ENCODE data around the gene UNC13A. TPM values are rescaled to one million over a fixed set of nuclear protein-coding genes. Genes with fewer than 3 reads are reported as not detected.

UNC13A gene
- total RNA-seq, 4 donors from 2014 or later: 0.06 to 0.22 TPM; not detected in 2

- H3K9me3 ChIP-seq: no peaks in the 10 kb centered on the region
- H3K36me3 ChIP-seq: peaks cover 28 to 70% (median 35%) of the 10 kb centered on the region in 3 donors
- peaks cover 23 to 34% (median 24%) of the 10 kb centered on the region in 3 donors for H3K4me1 ChIP-seq
- TF ChIP-seq POLR2A (IDR thresholded peaks at IDR 0.05): no peak
- no peak for TF ChIP-seq CTCF (IDR thresholded peaks at IDR 0.05)
- intact Hi-C loops (cut with DNase I): no loop called here
- no peak overlapping the region for H3K27ac ChIP-seq
- no peak for DNase-seq
- no peak overlapping the region for H3K4me3 ChIP-seq
- no peaks in the 10 kb centered on the region for H3K27me3 ChIP-seq
- WGBS, 2 donors: 94% methylated on average over 5 to 7 of the region's 7 CpGs
Observed at GRCh38 chr19:17724655-17725054, 36.5 kb upstream of the UNC13A start.

- TF ChIP-seq CTCF (IDR thresholded peaks at IDR 0.05): no peak
- TF ChIP-seq POLR2A (IDR thresholded peaks at IDR 0.05): no peak
- intact Hi-C loops (cut with DNase I): no loop called here
- H3K27me3 ChIP-seq: no peaks in the 10 kb centered on the region
- peaks cover 21 to 51% (median 29%) of the 10 kb centered on the region in 3 donors for H3K36me3 ChIP-seq
- no peaks in the 10 kb centered on the region for H3K9me3 ChIP-seq
- H3K4me3 ChIP-seq: no peak overlapping the region
- no peak for DNase-seq
- 80 to 90% methylated on average over 10 to 12 of the region's 12 CpGs for WGBS, 2 donors
- peaks cover 23 to 51% (median 30%) of the 10 kb centered on the region in 3 donors for H3K4me1 ChIP-seq
- no peak overlapping the region for H3K27ac ChIP-seq
Observed at GRCh38 chr19:17722655-17723240, 34.6 kb upstream of the UNC13A start.

- H3K36me3 ChIP-seq: peaks cover 12 to 42% (median 20%) of the 10 kb centered on the region in 3 donors
- TF ChIP-seq POLR2A (IDR thresholded peaks at IDR 0.05) (no peak), CTCF (IDR thresholded peaks at IDR 0.05) (no peak)
- peaks cover 23 to 60% (median 40%) of the 10 kb centered on the region in 3 donors for H3K4me1 ChIP-seq
- no peaks in the 10 kb centered on the region for H3K27me3 ChIP-seq
- H3K9me3 ChIP-seq: no peaks in the 10 kb centered on the region
- DNase-seq: no peak
- WGBS, 2 donors: 17 to 53% methylated on average over 6 of the region's 8 CpGs
- peak overlapping the region in 1 of 4 donors; percentile 12 for H3K27ac ChIP-seq
- intact Hi-C loops (cut with DNase I): no loop called here
- H3K4me3 ChIP-seq: peak overlapping the region in 1 of 4 donors; percentile 96
Observed at GRCh38 chr19:17721821-17722220, 33.7 kb upstream of the UNC13A start.

- no peak for DNase-seq
- Histone ChIP-seq H3K4me1 (peaks cover 23 to 62% (median 41%) of the 10 kb centered on the region in 3 donors), H3K27me3 (peaks cover 0 to 3% (median 0%) of the 10 kb centered on the region in 4 donors), H3K36me3 (peaks cover 6 to 35% (median 13%) of the 10 kb centered on the region in 3 donors), H3K4me3 (peak overlapping the region in 3 of 4 donors; percentile 75 to 96 (median 85)), H3K9me3 (no peaks in the 10 kb centered on the region), H3K27ac (peak overlapping the region in 1 of 4 donors; percentile 25)
- TF ChIP-seq POLR2A (IDR thresholded peaks at IDR 0.05) (no peak), CTCF (IDR thresholded peaks at IDR 0.05) (no peak)
- intact Hi-C loops (cut with DNase I): no loop called here
- WGBS, 2 donors: 64 to 85% methylated on average over 10 of the region's 12 CpGs
Observed at GRCh38 chr19:17721111-17721628, 33.0 kb upstream of the UNC13A start.

- intact Hi-C loops (cut with DNase I): no loop called here
- WGBS, 2 donors: 15 to 20% methylated on average over 6 to 7 of the region's 7 CpGs
- DNase-seq: no peak
- Histone ChIP-seq H3K27ac (peak overlapping the region in 2 of 4 donors; percentile 76 to 84), H3K4me3 (peak overlapping the region; percentile 65 to 96 (median 80)), H3K27me3 (peaks cover 0 to 6% (median 0%) of the 10 kb centered on the region in 4 donors), H3K36me3 (peaks cover 0 to 28% (median 6%) of the 10 kb centered on the region in 3 donors), H3K4me1 (peaks cover 23 to 62% (median 41%) of the 10 kb centered on the region in 3 donors), H3K9me3 (no peaks in the 10 kb centered on the region)
- TF ChIP-seq CTCF (IDR thresholded peaks at IDR 0.05): no peak
- TF ChIP-seq POLR2A (IDR thresholded peaks at IDR 0.05): no peak
Observed at GRCh38 chr19:17720440-17720839, 32.3 kb upstream of the UNC13A start.
